Suprapubic skin (tissue), 4 donors: ENCODE measurements around the gene PRKRIP1.
"Not testable (repeated sequence)": the region's sequence is repeated elsewhere in the genome, so short reads cannot be mapped to it uniquely, and the experiment has no call there.

ENCODE experiments used
- EP300 ChIP-seq: sonication (generic); formaldehyde crosslinking; IDR thresholded peaks from one replicate; pipeline ENCODE4 v1.6.1; 2017; ENCODE audit warnings: antibody characterized with exemption
- POLR2A ChIP-seq, 2 donors: fragments of 450-650 bp; IDR thresholded peaks; one replicate each; pipeline ENCODE4 v1.6.1; 2017; ENCODE audit warnings: antibody characterized with exemption in 2 of 2, mild to moderate bottlenecking in 2 of 2, moderate library complexity in 2 of 2
- POLR2AphosphoS5 ChIP-seq, 3 donors: sonication (generic); formaldehyde crosslinking; IDR thresholded peaks; one replicate each; pipeline ENCODE4 v1.6.1; 2017; ENCODE audit warnings: antibody characterized with exemption in 3 of 3
- TF ChIP-seq, protein P1 (sequence below), 2 donors: fragments of 200-600 bp in 1 of 2; fragments of 450-650 bp in 1 of 2; sonication (generic) in 1 of 2; IDR thresholded peaks; one replicate each; pipeline ENCODE4 v1.5.1; 2016 to 2019; ENCODE audit warnings: antibody characterized with exemption in 2 of 2, mild to moderate bottlenecking in 1 of 2, moderate library complexity in 1 of 2

DNA sequence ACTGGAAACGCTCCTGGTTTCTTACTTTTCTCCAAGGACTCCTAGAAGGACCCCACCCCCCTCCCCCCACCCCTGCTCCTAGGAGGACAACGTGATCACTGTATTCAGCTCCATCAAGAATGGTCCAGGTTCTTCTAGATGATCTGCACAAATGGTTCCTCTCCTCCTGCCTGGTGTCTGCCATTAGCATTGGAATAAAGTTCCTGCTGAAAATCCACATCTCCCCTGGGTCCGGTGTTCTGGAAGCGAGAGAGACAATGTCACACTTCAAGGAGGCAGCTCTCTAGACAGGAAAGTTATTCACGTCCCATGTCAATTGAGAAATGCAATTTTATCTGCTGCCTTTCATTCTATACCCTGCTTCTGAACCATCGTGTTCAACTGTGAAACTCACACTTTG is 49.2 kb upstream of the PRKRIP1 start:
- TF ChIP-seq POLR2AphosphoS5 (IDR thresholded peaks at IDR 0.05); EP300; POLR2A (IDR thresholded peaks at IDR 0.05): not testable (repeated sequence)
- TF ChIP-seq, protein P1, sequence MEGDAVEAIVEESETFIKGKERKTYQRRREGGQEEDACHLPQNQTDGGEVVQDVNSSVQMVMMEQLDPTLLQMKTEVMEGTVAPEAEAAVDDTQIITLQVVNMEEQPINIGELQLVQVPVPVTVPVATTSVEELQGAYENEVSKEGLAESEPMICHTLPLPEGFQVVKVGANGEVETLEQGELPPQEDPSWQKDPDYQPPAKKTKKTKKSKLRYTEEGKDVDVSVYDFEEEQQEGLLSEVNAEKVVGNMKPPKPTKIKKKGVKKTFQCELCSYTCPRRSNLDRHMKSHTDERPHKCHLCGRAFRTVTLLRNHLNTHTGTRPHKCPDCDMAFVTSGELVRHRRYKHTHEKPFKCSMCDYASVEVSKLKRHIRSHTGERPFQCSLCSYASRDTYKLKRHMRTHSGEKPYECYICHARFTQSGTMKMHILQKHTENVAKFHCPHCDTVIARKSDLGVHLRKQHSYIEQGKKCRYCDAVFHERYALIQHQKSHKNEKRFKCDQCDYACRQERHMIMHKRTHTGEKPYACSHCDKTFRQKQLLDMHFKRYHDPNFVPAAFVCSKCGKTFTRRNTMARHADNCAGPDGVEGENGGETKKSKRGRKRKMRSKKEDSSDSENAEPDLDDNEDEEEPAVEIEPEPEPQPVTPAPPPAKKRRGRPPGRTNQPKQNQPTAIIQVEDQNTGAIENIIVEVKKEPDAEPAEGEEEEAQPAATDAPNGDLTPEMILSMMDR (IDR thresholded peaks at IDR 0.05) = not testable (repeated sequence)
